K562 (cell line): ENCODE data around the gene ETV3. TPM values are rescaled to one million over a fixed set of nuclear protein-coding genes. Genes with fewer than 3 reads are reported as not detected.

Source experiments
- HCFC1 ChIP-seq: IDR thresholded peaks from 2 replicates; pipeline ENCODE4 v1.6.1; 2012; ENCODE audit warnings: low read depth, low read length, improper control_type of control experiment
- HLTF ChIP-seq: fragments of 450-650 bp; IDR thresholded peaks from 2 replicates; pipeline ENCODE4 v1.6.1; 2016
- MAZ ChIP-seq, 2 experiments: fragments of 450-650 bp in 1 of 2; sonication (generic) in 1 of 2; formaldehyde crosslinking; IDR thresholded peaks in 1 of 2; conservative IDR thresholded peaks in 1 of 2; 2 replicates each; pipeline versions ENCODE4 v1.4.0 to v1.5.0; 2020; ENCODE audit warnings: mild to moderate bottlenecking in 1 of 2, missing genetic modification reagents in 1 of 2
- MYNN ChIP-seq, 2 experiments: sonication (generic); formaldehyde crosslinking in 1 of 2; IDR thresholded peaks; 2 replicates each; pipeline versions ENCODE4 v1.5.0 to v1.6.1; 2016 to 2020; ENCODE audit warnings: antibody characterized with exemption in 1 of 2, missing genetic modification reagents in 1 of 2
- NCOA6 ChIP-seq: fragments of 450-650 bp; IDR thresholded peaks from 2 replicates; pipeline ENCODE4 v1.6.1; 2017; ENCODE audit warnings: mild to moderate bottlenecking
- TAF7 ChIP-seq: fragments of 450-650 bp; IDR thresholded peaks from 2 replicates; pipeline ENCODE4 v1.6.1; 2016; ENCODE audit warnings: missing genetic modification characterization, missing compliant biosample characterization
- ZNF197 ChIP-seq: fragments of 200-800 bp; sonication (Bioruptor generic); IDR thresholded peaks from 2 replicates; pipeline ENCODE4 v1.6.1; 2016; ENCODE audit warnings: low read depth, missing genetic modification characterization, missing compliant biosample characterization
- ZNF695 ChIP-seq: fragments of 450-650 bp; formaldehyde crosslinking; IDR thresholded peaks from 2 replicates; pipeline ENCODE4 v1.4.0; 2020; ENCODE audit warnings: mild to moderate bottlenecking, moderate library complexity
- polyA plus RNA-seq, 8 experiments: library from polyadenylated mRNA; depleted of rRNA in 4 of 8; stranded (reverse) in 5 of 8; unstranded in 3 of 8; fragments of >200 nt; fragmentation: Nextera tagmentation in 2 of 8; fragmentation: Illumina TruSeq in 1 of 8; extraction: Ambion mirVana in 2 of 8; extraction: Trizol in 1 of 8; gene quantifications; 2 replicates each; pipeline versions ENCODE4 v1.2.1 to v1.2.3, GENCODE V29; 2011 to 2014; ENCODE audit warnings: inconsistent platforms in 1 of 8, missing spikeins in 1 of 8
- total RNA-seq, 7 experiments: library from RNA; depleted of rRNA in 6 of 7; stranded (reverse); fragments of >200 nt in 6 of 7; fragmentation: Illumina TruSeq in 2 of 7; extraction: Trizol in 2 of 7; gene quantifications; 2 replicates each; pipeline versions ENCODE4 v1.2.1 to v1.2.3, GENCODE V29; 2011 to 2021; ENCODE audit warnings: low replicate concordance in 1 of 7
- TF ChIP-seq, protein P1 (sequence below): fragments of 450-650 bp; IDR thresholded peaks from 2 replicates; pipeline ENCODE4 v1.6.1; 2016; ENCODE audit warnings: low read depth
- TF ChIP-seq, protein P2 (sequence below): fragments of 450-650 bp; IDR thresholded peaks from 2 replicates; pipeline ENCODE4 v1.6.1; 2016; ENCODE audit warnings: antibody characterized with exemption
- TF ChIP-seq, protein P3 (sequence below): fragments of 250-450 bp; sonication (Bioruptor Pico); IDR thresholded peaks from 2 replicates; pipeline ENCODE4 v1.5.0; 2021
- TF ChIP-seq, protein P4 (sequence below): fragments of 250-450 bp; sonication (Bioruptor Pico); IDR thresholded peaks from 2 replicates; pipeline ENCODE4 v1.5.0; 2022; ENCODE audit warnings: mild to moderate bottlenecking
- TF ChIP-seq, protein P5 (sequence below): sonication (generic); formaldehyde crosslinking; IDR thresholded peaks from 2 replicates; pipeline ENCODE4 v1.8.0; 2022; ENCODE audit warnings: missing genetic modification reagents, mild to moderate bottlenecking, borderline replicate concordance

The ETV3 gene
- total and polyA plus RNA-seq, 9 of the 15 experiments (the other 6 are each of a cell fraction or from before 2014, with no cell fraction given), result 3.1 to 16.0 (median 9.0) TPM

DNA sequence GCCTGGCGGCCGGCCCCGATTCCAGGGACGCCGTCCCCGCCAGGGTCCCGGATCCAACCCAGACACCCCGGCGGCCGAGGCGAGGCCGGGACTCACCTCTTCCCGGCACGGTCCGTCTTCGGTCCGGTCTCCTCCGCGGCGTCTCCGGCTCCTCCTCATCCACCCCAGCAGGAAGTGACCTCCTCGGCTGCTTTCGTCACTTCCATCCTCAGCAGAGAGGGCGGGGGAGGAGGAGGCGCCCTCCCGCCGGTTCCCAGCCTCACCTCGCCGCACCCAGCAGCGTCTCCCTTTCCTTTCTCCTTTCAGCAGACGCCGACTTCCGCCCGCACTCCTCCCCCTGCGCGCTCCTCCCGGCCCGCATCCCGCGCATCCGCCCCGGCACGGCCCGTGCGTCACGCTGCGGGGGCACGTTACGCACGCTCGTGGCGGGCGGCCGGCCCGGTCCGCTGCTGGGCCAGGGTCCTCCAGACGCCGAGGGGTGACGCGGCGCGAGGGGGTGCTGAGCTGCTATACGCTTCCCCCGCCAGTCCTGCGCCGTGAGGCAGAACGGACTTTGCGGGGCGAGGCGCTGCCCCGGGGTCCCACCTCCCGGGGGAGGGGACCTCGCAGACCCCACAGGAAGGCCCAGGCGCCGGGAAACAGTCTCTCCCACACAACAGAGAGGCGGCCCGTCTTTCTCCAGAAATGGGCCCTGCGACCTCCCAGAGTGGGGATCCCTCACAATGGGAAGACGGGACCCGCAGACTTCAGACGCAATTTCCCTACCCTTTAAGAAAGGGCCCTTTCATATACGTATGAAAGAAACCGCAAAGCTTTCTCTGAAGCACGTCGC lies at the start of gene ETV3 (continued):
- TF ChIP-seq MYNN (IDR thresholded peaks at IDR 0.05), result no peak
- TF ChIP-seq MYNN (CRISPR knock-in tag; IDR thresholded peaks at IDR 0.05), result no peak
- TF ChIP-seq TAF7 (tag), result no peak
- TF ChIP-seq, protein P1, sequence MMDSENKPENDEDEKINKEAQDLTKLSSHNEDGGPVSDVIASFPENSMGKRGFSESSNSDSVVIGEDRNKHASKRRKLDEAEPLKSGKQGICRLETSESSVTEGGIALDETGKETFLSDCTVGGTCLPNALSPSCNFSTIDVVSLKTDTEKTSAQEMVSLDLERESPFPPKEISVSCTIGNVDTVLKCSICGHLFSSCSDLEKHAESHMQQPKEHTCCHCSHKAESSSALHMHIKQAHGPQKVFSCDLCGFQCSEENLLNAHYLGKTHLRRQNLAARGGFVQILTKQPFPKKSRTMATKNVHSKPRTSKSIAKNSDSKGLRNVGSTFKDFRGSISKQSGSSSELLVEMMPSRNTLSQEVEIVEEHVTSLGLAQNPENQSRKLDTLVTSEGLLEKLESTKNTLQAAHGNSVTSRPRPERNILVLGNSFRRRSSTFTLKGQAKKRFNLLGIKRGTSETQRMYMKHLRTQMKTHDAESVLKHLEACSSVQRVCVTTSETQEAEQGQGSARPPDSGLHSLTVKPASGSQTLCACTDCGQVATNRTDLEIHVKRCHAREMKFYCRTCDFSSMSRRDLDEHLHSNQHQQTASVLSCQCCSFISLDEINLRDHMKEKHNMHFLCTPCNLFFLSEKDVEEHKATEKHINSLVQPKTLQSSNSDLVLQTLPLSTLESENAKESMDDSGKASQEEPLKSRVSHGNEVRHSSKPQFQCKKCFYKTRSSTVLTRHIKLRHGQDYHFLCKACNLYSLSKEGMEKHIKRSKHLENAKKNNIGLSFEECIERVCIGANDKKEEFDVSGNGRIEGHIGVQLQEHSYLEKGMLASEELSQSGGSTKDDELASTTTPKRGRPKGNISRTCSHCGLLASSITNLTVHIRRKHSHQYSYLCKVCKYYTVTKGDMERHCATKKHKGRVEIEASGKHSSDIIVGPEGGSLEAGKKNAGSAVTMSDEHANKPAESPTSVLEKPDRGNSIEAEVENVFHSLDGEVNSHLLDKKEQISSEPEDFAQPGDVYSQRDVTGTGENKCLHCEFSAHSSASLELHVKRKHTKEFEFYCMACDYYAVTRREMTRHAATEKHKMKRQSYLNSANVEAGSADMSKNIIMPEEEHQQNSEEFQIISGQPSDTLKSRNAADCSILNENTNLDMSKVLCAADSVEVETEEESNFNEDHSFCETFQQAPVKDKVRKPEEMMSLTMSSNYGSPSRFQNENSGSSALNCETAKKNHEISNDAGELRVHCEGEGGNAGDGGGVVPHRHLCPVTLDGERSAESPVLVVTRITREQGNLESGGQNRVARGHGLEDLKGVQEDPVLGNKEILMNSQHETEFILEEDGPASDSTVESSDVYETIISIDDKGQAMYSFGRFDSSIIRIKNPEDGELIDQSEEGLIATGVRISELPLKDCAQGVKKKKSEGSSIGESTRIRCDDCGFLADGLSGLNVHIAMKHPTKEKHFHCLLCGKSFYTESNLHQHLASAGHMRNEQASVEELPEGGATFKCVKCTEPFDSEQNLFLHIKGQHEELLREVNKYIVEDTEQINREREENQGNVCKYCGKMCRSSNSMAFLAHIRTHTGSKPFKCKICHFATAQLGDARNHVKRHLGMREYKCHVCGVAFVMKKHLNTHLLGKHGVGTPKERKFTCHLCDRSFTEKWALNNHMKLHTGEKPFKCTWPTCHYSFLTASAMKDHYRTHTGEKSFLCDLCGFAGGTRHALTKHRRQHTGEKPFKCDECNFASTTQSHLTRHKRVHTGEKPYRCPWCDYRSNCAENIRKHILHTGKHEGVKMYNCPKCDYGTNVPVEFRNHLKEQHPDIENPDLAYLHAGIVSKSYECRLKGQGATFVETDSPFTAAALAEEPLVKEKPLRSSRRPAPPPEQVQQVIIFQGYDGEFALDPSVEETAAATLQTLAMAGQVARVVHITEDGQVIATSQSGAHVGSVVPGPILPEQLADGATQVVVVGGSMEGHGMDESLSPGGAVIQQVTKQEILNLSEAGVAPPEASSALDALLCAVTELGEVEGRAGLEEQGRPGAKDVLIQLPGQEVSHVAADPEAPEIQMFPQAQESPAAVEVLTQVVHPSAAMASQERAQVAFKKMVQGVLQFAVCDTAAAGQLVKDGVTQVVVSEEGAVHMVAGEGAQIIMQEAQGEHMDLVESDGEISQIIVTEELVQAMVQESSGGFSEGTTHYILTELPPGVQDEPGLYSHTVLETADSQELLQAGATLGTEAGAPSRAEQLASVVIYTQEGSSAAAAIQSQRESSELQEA, result no peak
- peak; percentile 70 for TF ChIP-seq HCFC1
- no peak for TF ChIP-seq HLTF
- TF ChIP-seq, protein P2, sequence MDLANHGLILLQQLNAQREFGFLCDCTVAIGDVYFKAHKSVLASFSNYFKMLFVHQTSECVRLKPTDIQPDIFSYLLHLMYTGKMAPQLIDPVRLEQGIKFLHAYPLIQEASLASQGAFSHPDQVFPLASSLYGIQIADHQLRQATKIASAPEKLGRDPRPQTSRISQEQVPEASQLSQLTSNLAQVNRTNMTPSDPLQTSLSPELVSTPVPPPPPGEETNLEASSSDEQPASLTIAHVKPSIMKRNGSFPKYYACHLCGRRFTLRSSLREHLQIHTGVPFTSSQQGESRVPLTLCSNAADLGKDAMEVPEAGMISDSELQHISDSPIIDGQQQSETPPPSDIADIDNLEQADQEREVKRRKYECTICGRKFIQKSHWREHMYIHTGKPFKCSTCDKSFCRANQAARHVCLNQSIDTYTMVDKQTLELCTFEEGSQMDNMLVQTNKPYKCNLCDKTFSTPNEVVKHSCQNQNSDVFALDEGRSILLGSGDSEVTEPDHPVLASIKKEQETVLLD, result peak; percentile 89
- peak; percentile 93 to 96 for TF ChIP-seq MAZ (CRISPR knock-in tag; conservative IDR thresholded peaks at IDR 0.05 in 1 of 2, IDR thresholded peaks at IDR 0.05 in 1 of 2)
- TF ChIP-seq, protein P3, sequence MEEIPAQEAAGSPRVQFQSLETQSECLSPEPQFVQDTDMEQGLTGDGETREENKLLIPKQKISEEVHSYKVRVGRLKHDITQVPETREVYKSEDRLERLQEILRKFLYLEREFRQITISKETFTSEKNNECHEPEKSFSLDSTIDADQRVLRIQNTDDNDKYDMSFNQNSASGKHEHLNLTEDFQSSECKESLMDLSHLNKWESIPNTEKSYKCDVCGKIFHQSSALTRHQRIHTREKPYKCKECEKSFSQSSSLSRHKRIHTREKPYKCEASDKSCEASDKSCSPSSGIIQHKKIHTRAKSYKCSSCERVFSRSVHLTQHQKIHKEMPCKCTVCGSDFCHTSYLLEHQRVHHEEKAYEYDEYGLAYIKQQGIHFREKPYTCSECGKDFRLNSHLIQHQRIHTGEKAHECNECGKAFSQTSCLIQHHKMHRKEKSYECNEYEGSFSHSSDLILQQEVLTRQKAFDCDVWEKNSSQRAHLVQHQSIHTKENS (CRISPR knock-in tag), result no peak
- TF ChIP-seq NCOA6, result peak; percentile 93
- TF ChIP-seq, protein P4, sequence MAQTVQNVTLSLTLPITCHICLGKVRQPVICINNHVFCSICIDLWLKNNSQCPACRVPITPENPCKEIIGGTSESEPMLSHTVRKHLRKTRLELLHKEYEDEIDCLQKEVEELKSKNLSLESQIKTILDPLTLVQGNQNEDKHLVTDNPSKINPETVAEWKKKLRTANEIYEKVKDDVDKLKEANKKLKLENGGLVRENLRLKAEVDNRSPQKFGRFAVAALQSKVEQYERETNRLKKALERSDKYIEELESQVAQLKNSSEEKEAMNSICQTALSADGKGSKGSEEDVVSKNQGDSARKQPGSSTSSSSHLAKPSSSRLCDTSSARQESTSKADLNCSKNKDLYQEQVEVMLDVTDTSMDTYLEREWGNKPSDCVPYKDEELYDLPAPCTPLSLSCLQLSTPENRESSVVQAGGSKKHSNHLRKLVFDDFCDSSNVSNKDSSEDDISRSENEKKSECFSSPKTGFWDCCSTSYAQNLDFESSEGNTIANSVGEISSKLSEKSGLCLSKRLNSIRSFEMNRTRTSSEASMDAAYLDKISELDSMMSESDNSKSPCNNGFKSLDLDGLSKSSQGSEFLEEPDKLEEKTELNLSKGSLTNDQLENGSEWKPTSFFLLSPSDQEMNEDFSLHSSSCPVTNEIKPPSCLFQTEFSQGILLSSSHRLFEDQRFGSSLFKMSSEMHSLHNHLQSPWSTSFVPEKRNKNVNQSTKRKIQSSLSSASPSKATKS, result no peak
- no peak for TF ChIP-seq ZNF197 (CRISPR knock-in tag)
- TF ChIP-seq ZNF695, result no peak
- TF ChIP-seq, protein P5, sequence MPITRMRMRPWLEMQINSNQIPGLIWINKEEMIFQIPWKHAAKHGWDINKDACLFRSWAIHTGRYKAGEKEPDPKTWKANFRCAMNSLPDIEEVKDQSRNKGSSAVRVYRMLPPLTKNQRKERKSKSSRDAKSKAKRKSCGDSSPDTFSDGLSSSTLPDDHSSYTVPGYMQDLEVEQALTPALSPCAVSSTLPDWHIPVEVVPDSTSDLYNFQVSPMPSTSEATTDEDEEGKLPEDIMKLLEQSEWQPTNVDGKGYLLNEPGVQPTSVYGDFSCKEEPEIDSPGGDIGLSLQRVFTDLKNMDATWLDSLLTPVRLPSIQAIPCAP (CRISPR knock-in tag), result no peak
